ENCODE measurements around the gene PRR15.

Gene PRR15

GRCh38 chr7:29561271-29561670 lies 2.4 kb upstream of the PRR15 start:
- TF ChIP-seq CTCF (IDR thresholded peaks at IDR 0.05; ENCODE audit: low read length, missing control alignments) = no peak
- no peak overlapping the region for H3K4me3 ChIP-seq (replicated peaks; ENCODE audit: low read depth, low read length)
- DNase-seq (ENCODE audit: low read depth) = no peak

- TF ChIP-seq CTCF (IDR thresholded peaks at IDR 0.05; ENCODE audit: low read length, missing control alignments) = no peak
- peak overlapping the region; percentile 57 for H3K4me3 ChIP-seq (replicated peaks; ENCODE audit: low read depth, low read length)
- no peak for DNase-seq (ENCODE audit: low read depth)
Observed at GRCh38 chr7:29562307-29562706, 1.3 kb upstream of the PRR15 start.

GRCh38 chr7:29564496-29565223 lies 1.0 kb downstream of the PRR15 start:
- peak overlapping the region; percentile 57 for H3K4me3 ChIP-seq (replicated peaks; ENCODE audit: low read depth, low read length)
- peak; percentile 80 for DNase-seq (ENCODE audit: low read depth)
- no peak for TF ChIP-seq CTCF (IDR thresholded peaks at IDR 0.05; ENCODE audit: low read length, missing control alignments)

DNA sequence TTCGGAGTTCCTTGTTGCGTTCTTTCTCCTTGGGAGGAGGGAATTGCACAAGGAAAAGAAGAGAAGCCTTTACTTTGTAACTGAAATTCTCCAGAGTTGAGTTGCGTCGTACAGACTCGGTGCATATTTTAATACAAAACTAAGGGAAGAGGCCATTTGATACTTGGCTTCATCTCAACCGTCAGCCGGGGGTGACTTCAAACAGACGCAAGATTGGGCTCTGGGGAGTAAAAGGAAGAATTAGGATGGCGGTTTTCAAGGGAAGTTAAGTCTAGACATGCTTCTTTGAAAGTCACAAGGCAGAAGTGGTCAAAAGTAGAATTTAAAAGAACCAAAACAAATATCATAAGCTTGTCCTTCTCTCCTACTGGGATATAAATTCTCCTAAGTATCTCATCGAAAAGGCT lies 1.6 kb downstream of the PRR15 start:
- H3K4me3 ChIP-seq (replicated peaks; ENCODE audit: low read depth, low read length) = peak overlapping the region; percentile 57
- no peak for TF ChIP-seq CTCF (IDR thresholded peaks at IDR 0.05; ENCODE audit: low read length, missing control alignments)
- no peak for DNase-seq (ENCODE audit: low read depth)

DNA sequence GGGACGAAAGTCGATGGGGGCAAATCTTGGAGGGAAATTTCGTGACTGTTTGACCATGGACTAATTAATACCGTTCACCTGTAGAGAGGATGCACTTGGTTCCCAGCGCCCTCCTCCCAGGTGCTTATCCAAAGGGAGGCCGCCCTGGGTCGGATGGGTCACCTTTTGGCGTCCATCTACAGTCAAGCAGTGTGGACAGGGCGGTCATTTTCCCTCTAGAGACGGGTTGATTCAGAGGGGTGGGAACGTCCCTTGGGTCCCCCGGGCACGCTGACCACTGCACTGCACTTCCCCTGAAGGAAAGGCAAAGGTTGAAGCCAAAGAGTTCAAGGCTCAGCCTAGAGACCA lies 2.0 kb downstream of the PRR15 start:
- no peak for TF ChIP-seq CTCF (IDR thresholded peaks at IDR 0.05; ENCODE audit: low read length, missing control alignments)

GRCh38 chr7:29565982-29566746 lies 2.5 kb downstream of the PRR15 start:
- H3K4me3 ChIP-seq (replicated peaks; ENCODE audit: low read depth, low read length) = peak overlapping the region; percentile 57
- no peak for TF ChIP-seq CTCF (IDR thresholded peaks at IDR 0.05; ENCODE audit: low read length, missing control alignments)
- peak; percentile 26 for DNase-seq (ENCODE audit: low read depth)

More for the DNA sequence above, 2.0 kb downstream of the PRR15 start:
- no peak for DNase-seq (ENCODE audit: low read depth)
- H3K4me3 ChIP-seq (replicated peaks; ENCODE audit: low read depth, low read length) = peak overlapping the region; percentile 57
